GM19452 (cell line): ENCODE results near the gene IL1A.
A peak's percentile ranks its signal among the peaks of the same experiment; 100 is the strongest.

Experiments used
- ATAC-seq: cut with Tn5 transposase; IDR thresholded peaks from one replicate; pipeline ENCODE4 v1.9.1; 2021; ENCODE audit not compliant: unreplicated experiment

Gene IL1A

DNA sequence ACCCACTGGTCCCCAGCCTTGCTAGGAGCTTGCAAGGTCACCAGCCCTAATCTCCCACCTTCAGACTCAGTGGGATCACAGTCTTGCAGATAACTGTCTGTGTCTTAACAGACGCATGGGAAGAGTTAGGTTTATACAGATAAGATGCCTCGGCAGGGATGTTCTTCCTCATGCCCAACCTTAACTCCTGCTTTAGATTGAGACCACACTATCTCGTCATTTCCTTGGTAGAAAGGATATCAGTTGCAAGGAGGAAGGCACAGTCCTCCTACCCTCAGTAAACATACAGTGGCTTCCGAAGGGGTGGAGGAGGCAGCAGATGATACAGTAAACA is 56.3 kb downstream of the IL1A start:
- ATAC-seq, result no peak

DNA sequence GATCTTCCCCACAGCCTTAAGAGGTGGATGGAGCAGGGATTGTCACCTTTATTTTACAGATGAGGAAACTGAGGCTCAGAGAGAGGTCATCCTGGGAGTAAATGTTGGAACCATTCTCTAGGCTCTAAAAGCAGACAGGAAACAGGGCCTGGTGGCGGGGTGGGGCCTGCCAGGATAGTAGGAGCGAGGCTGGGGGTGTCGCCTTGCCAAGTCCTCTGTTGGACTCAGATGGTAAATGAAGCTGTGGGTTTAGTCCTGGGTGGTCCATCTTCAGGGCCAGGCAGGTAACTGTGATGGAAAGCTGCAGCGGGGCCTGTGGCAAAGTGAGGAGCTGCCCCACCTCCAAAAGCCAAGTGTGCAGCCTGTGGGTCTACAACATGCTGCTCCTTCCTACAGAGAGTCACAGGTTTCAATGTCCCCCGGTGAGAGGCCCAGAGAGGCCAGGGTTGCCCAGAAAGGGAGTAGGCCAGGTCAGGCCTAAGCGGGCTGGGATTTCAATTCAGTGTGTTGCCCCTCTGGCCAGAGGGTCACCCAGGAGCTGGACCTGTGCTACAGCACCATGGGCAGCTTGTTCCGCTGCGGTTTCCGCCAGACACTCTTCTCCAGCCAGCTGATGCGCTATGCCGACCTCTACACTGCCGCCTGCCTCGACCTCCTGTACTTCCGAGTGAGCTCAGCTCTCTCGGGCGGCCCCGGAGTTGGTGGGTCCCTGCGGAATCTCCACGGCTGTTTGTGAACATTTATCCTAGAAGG is 56.8 kb downstream of the IL1A start:
- ATAC-seq, result no peak

DNA sequence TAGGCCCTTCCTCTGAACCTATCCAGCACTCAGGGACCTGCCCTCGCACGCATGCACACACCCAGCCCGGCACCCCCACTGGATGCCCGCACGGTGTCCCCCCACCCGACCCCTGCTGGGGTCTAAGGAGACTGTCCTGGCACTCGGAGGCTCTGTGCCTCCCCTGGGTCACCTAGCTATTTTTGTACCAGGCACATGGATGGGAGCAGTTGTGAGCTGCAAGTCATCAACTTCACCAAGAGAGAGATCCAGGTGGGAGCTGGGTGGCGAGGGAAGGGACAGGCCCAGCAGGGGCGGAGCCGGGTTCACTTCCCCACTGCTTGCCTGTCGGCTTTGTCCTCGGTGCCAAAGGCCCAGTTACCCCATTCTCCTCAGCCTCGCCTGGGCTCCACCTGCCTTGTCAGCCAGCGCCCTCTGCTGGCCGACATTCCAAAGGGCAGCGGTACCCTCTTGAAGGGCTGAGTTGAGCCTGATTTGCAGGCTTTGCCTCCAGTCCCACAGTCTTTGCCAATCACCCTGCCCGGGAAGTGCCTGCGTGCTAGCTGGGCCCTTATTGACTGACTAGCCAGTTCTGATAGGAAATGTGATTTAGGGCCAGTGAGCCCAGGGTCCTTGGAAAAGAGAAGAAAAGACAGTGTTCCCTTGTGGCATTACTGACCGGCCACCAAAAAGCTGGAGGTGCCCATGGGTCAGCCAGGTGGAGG is 57.7 kb downstream of the IL1A start:
- ATAC-seq, result peak; percentile 71

DNA sequence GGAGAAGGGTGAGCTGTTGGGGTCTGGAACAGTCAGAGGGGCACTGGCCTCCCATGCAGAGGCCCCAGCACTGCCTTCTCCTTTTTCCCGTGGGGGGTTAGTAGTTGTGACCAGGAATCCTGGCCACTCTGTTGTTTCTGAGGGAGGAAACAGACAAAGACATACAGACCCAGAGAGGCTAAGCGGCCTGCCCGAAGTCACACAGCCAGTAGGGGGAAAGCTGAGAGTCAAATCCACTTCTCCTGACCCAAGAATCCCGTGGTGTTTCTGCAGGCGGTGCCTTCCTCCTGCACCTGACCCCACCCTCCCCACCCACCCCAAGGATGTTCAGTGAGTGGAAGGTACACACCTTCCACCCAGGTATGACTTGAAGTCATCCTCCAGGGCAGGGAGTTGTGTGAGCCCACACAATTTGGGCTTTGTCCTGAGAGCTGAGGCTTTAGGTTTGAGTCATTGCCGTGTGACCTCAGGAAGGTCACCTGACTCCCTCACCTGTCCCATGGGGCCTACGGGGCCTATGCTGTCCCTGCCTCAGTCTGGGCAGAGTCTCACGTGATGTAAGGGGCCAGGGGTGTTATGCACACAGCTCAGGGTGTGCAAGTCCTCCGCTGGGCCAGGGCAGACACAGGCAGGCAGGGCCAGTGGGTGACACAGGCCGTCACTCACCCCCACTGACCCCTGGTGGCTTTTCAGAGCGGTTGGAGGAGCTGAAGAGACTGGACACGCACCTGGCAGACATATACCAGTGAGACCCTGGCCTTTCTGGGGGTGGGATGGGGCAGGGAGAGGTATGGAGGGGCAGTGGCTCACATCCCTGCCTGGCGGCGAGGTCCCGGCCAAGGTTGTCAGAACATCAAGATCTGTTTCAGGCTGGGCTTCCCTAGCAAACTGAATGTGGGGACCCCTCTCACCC is 58.5 kb downstream of the IL1A start:
- ATAC-seq, result peak; percentile 55

DNA sequence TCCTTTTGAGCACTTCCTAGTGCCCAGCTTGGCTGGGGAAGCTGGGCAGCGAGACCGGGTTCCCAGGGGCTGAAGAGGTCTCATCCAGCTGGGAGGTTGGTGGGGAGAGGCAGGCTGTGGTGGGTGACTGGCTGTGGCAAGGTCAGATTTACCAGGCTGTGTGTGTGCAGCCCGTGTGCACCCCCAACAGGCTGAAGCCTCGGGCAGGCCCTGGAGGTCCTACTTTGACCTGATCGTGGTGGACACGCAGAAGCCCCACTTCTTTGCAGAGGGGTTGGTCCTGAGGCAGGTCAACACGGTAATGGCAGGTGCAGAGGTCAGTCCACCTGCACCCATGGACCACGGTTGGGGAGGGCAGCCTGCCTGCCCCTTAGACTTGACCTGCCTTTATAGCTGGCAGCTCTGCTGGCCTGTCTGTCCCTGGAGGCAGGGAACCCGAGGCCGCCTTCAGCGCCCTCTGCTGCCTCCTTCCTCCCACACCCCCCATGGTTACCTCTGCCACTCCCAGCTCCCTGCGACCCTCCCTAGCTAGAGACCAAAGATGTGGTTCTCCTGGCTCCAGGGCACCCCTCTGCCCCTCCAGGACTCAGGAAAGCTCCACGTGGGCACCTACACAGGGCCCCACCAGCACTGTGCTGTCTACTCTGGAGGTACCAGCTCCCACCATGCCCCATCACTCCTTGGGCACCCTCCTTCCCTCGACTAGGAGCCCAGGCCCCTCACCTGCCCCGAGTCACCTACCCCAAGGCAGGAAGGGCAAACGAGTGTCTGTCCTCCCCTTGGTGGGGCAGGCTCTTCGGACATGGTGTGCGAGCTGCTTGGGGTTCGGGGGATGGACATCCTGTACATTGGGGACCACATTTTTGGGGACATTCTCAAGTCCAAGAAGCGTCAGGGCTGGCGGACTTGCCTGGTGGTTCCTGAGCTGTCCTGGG is 59.4 kb downstream of the IL1A start:
- ATAC-seq, result no peak

DNA sequence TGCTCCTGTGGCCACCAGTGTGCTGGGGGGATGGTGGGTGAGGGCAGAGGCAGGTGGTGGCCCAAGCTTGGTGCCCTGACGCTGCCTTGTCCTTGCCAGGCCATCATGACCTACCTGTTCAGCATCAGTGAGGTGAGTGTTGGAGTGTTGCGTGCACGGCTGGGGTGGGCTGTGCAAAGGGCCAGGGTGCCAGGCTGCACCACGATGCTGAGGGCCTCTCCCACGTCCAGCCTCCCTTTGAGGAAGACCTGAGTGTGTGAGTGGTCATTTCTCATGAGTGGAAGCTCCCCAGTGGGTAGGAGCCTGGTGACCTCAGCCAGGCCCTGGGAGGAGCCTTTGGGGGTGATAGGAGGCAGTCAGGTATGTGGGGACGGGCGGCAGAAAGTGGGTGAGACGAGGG is 60.3 kb downstream of the IL1A start:
- no peak for ATAC-seq
